Ovary (tissue), 3 donors: ENCODE data around the gene TIMM22.

Experiments used
- POLR2A ChIP-seq: fragments of 450-650 bp; IDR thresholded peaks from one replicate; pipeline ENCODE4 v1.6.1; 2017; ENCODE audit warnings: antibody characterized with exemption, mild to moderate bottlenecking, moderate library complexity
- TF ChIP-seq, protein P1 (sequence below), 3 donors: fragments of 450-650 bp in 2 of 3; fragments of 200-600 bp in 1 of 3; IDR thresholded peaks; one replicate each; pipeline versions ENCODE4 v1.5.1 to v1.8.0; 2016 to 2022; ENCODE audit warnings: antibody characterized with exemption in 3 of 3, mild to moderate bottlenecking in 1 of 3
- donor health status: DM: no; HTN: no; CAD: no.

DNA sequence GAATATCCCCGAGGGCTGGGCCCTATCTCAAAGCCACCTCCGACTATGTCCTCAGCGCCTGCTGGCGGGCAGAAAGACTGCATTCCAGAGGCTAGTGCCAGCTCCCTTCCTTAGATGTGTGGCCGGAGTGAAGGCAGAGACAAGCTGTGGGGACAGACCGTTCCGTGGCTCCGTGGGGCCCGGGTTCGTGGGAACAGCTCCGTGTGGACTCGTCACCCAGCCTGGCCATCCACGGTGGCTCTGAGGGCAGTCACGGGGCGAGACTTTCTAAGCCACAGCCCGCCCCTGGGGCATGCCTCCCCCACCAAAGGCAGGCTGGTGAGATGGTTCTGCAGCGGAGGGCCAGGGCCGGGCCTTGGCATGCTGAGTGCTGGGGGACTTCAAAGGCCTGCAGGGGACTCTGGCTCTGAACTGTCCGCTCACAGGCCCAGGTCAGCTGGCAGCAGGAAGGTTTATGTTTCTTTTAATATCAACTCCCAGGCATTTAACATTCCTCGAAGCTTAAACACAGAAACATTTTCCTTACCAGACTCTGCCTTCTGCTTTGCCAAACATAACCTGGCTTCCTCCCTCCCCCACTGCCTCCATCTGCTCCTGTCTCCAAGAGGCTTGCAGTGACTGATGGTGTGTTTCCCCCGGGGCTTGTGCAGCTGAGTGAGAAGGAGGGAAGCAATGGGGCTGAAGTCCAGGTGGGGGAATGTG is 50.4 kb downstream of the TIMM22 start:
- TF ChIP-seq, protein P1, sequence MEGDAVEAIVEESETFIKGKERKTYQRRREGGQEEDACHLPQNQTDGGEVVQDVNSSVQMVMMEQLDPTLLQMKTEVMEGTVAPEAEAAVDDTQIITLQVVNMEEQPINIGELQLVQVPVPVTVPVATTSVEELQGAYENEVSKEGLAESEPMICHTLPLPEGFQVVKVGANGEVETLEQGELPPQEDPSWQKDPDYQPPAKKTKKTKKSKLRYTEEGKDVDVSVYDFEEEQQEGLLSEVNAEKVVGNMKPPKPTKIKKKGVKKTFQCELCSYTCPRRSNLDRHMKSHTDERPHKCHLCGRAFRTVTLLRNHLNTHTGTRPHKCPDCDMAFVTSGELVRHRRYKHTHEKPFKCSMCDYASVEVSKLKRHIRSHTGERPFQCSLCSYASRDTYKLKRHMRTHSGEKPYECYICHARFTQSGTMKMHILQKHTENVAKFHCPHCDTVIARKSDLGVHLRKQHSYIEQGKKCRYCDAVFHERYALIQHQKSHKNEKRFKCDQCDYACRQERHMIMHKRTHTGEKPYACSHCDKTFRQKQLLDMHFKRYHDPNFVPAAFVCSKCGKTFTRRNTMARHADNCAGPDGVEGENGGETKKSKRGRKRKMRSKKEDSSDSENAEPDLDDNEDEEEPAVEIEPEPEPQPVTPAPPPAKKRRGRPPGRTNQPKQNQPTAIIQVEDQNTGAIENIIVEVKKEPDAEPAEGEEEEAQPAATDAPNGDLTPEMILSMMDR (IDR thresholded peaks at IDR 0.05): no peak
- TF ChIP-seq POLR2A: no peak
